ENCODE measurements around the gene MIER1.
"Not testable (repeated sequence)": the region's sequence is repeated elsewhere in the genome, so short reads cannot be mapped to it uniquely, and the experiment has no call there.

Gene MIER1

GRCh38 chr1:66938613-66939012 is 13.8 kb downstream of the MIER1 start:
- DNase-seq (ENCODE audit: low spot score) = no peak

- no peak for DNase-seq (ENCODE audit: low spot score)
Observed at GRCh38 chr1:66940981-66941380, 16.2 kb downstream of the MIER1 start.

DNA sequence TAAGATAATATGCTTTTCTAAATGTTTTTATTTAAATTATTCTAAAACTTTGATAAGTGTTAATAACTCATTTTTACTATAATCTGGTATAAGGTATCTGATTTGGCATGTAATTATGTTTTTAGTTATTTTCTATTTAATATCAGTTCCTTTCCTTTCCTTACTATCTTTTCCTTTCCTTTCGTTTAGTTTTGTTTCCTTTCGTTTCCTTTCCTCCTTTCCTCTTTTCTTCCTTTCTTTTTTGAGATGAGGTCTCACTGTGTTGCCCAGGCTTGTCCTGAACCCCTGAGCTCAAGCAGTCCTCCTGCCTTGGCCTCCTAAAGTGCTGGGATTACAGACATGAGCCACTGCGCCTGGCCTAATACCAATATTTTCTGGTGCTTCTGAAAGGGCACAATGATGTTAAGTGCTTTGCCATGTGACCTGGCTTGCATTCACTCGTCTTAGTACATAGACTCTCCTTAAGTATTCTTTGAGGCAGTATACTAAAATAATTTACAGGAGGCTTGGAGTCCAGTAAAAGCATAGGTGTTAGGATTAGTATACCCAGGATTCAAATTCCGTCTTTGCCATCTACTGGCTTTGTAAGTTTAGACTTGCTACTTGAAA is 18.7 kb downstream of the MIER1 start:
- no peak for DNase-seq (ENCODE audit: low spot score)

DNA sequence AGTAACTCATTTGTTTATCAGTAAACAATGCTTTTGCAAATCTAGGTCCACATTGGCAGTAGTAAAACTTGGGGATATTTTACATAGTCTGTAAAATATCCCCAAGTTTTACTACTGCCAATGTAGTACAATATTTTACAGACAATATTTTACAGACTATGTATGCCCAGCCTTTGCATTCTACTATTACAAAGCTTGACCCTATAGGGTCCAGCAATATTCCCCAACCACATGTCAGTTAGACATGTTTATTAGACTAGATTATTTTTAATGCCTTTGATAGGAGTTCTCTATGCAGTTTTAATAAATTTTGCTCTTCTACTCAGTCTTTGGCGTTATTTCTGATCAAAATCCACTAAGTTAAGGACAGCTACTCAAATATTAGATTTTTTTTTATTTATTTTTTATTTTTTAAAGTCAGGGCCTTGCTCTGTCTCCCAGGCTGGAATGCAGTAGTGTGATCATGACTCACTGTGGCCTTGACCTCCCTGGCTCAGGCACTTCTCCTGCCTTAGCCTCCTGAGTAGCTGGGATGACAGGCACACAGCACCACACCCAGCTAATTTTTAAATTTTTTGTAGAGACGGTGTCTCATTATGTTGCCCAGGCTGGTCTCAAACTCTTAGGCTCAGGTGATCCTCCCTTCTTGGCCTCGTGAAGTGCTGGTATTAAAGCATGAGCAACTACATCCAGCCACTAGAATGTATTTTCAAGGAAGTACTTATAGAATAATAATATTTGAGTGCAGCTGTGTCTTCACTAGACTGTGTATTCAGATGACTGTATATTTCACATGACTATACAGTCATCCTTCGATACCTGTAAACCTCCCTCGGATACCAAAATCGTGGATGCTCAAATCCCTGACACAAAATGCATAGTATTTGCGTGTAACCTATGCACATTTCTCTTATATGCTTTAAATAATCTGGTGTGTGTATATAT is 19.8 kb downstream of the MIER1 start:
- DNase-seq (ENCODE audit: low spot score) = no peak

GRCh38 chr1:66945316-66945715 is 20.5 kb downstream of the MIER1 start:
- no peak for DNase-seq (ENCODE audit: low spot score)

DNA sequence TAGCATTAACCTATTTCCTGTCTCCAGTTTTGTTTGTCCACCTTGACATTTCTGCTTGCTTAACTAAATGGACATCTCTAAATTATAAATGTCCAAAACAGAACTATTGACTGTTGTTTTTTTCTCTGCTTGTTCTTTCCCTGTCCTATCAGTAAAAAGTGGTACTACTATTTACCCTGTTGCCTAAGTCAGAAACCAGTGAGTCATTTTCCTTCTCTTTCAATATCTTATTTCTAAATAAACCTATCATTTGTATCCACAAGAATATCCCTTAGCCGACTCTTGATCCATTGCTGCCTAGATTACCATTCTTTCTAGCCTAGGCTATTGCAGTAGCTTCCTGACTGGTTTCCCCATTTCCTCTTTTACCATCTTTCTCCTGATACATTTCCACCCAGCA is 22.5 kb downstream of the MIER1 start:
- no peak for DNase-seq (ENCODE audit: low spot score)

DNA sequence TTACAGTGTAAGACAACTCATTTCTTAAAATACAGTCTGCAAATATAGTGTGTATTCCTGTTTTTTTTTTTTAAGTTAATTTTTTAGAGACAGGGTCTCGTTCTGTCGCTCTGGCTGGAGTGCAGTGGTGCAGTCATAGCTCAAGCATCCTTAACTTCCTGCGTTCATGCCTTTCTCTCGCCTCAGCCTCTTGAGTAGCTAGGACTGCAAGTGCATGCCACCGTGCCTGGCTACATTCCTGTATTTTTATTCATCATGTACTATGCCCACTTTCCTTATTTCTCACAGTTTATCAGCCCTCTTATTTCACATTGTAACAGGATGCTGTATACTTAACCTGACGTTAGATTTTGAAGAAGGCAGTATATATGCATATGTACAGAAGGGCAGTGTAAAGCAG is 26.7 kb downstream of the MIER1 start:
- no peak for DNase-seq (ENCODE audit: low spot score)

DNA sequence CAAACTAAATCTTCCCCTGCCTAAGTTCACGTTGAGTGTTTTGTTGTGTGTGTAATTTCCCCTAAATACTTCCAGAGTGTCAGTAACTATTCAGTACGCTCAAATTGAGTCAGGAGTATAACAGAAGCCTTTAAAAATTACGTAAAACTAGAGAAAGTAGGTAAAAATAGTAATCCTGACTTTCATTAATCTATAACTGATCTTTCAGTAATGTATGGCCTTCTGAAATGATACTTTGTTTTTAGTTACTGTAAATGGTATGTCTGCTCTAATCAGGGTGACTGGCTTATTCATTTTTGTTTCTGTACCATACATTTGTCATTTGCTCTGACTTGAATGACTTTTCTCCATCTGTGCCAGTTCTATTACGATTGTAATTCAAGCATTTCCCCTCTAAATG is 29.4 kb downstream of the MIER1 start:
- no peak for DNase-seq (ENCODE audit: low spot score)

- no peak for DNase-seq (ENCODE audit: low spot score)
Observed at GRCh38 chr1:66957938-66958337, 33.1 kb downstream of the MIER1 start.

DNA sequence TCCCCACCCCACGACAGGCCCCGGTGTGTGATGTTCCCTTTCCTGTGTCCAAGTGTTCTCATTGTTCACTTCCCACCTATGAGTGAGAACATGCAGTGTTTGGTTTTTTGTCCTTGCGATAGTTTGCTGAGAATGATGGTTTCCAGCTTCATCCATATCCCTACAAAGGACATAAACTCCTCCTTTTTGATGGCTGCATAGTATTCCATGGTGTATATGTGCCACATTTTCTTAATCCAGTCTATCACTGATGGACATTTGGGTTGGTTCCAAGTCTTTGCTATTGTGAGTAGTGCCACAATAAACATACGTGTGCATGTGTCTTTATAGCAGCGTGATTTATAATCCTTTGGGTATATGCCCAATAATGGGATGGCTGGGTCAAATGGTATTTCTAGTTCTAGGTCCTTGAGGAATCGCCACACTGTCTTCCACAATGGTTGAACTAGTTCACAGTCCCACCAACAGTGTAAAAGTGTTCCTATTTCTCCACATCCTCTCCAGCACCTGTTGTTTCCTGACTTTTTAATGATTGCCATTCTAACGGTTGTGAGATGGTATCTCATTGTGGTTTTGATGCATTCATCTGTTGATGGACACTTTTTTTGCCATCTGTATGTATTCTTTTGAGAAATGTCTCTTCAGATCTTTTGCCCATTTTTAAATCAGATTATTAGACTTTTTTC is 41.5 kb downstream of the MIER1 start:
- DNase-seq (ENCODE audit: low spot score) = not testable (repeated sequence)

GRCh38 chr1:66968574-66968973 is 43.8 kb downstream of the MIER1 start:
- no peak for DNase-seq (ENCODE audit: low spot score)

DNA sequence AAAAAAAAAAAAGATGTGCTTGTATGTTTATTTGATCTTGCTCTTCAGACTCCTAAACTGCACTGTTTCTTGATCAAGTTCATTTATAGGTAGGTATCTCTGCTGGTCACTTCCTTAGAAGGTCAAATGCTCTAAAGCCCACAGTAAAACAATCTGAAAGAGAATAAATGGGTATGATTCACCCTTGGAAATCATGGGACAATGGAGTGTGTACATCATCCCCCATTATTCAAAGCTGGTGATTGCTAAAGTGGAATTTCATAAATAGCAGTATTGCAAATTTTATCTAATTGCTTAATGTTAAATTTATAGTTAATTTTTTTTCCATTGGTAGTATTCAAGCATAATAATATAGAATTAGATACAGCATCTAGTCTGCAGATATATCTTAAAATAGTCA is 53.4 kb downstream of the MIER1 start:
- DNase-seq (ENCODE audit: low spot score) = no peak

- DNase-seq (ENCODE audit: low spot score) = not testable (repeated sequence)
Observed at GRCh38 chr1:66979621-66980020, 54.8 kb downstream of the MIER1 start.

GRCh38 chr1:66980745-66981367 is 56.1 kb downstream of the MIER1 start:
- DNase-seq (ENCODE audit: low spot score) = no peak

GRCh38 chr1:66981679-66982078 is 56.9 kb downstream of the MIER1 start:
- peak; percentile 62 for DNase-seq (ENCODE audit: low spot score)

GRCh38 chr1:66982561-66983260 is 57.9 kb downstream of the MIER1 start:
- DNase-seq (ENCODE audit: low spot score) = no peak

DNA sequence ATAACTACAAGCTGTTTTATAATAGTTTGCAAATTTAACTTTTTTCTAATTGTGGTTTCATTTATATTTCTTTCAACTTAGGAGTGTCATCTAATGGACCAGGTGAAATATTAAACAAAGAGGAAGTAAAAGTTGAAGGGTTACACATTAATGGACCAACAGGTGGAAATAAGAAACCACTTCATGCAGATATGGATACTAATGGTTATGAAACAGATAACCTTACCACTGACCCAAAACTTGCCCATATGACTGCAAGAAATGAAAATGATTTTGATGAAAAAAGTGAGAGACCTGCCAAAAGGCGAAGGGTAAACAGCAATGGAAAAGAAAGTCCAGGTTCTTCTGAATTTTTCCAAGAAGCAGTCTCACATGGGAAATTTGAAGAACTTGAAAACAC is 59.7 kb downstream of the MIER1 start:
- DNase-seq (ENCODE audit: low spot score) = no peak

- no peak for DNase-seq (ENCODE audit: low spot score)
Observed at GRCh38 chr1:66985835-66986234, 61.0 kb downstream of the MIER1 start.

GRCh38 chr1:66993076-66993475 is 68.3 kb downstream of the MIER1 start:
- DNase-seq (ENCODE audit: low spot score) = no peak

GRCh38 chr1:66996018-66996682 is 71.4 kb downstream of the MIER1 start:
- DNase-seq (ENCODE audit: low spot score) = peak; percentile 67

GRCh38 chr1:66998972-66999371 is 74.2 kb downstream of the MIER1 start:
- DNase-seq (ENCODE audit: low spot score) = no peak
